ENCODE results near the gene NPB. TPM values are rescaled to one million over a fixed set of nuclear protein-coding genes. Genes with fewer than 3 reads are reported as not detected.

The NPB gene
- total RNA-seq, result 4.7 TPM

GRCh38 chr17:81902023-81902652, at the start of gene NPB:
Gene NPB, plus strand, starts transcription at chr17:81902238. Its CDS starts 40 bp downstream, at chr17:81902278.
- peaks cover 15% of the 10 kb centered on the region for H3K4me1 ChIP-seq
- H3K27me3 ChIP-seq, result no peaks in the 10 kb centered on the region
- TF ChIP-seq CTCF (IDR thresholded peaks at IDR 0.05) (no peak), POLR2A (IDR thresholded peaks at IDR 0.05) (no peak), POLR2AphosphoS5 (IDR thresholded peaks at IDR 0.05; ENCODE audit: insufficient read depth in 1 of 2, low read depth in 1 of 2) (no peak)
- peak within 1 kb of the TSS; percentile 33 to 51 for H3K4me3 ChIP-seq
- H3K9me3 ChIP-seq, result no peaks in the 10 kb centered on the region
- intact Hi-C loops (cut with DNase I), result no loop called here
- no peak within 1 kb of the TSS for H3K27ac ChIP-seq
- peaks cover 0 to 36% of the 10 kb centered on the region in 2 donors for H3K36me3 ChIP-seq
- no peak for DNase-seq (ENCODE audit: extremely low spot score in 2 of 2)

- TF ChIP-seq POLR2A (IDR thresholded peaks at IDR 0.05), result no peak
- peak in 1 of 3 experiments; percentile 9 for TF ChIP-seq CTCF (IDR thresholded peaks at IDR 0.05)
- no peak for TF ChIP-seq POLR2AphosphoS5 (IDR thresholded peaks at IDR 0.05; ENCODE audit: insufficient read depth in 1 of 2, low read depth in 1 of 2)
- no peak for DNase-seq (ENCODE audit: extremely low spot score in 2 of 2)
- intact Hi-C loops (cut with DNase I), result no loop called here
These were observed 46.9 kb upstream of the NPB start for GRCh38 chr17:81854974-81855774.

GRCh38 chr17:81858170-81858966, 43.7 kb upstream of the NPB start:
- H3K27me3 ChIP-seq, result no peaks in the 10 kb centered on the region
- no peak for TF ChIP-seq CTCF (IDR thresholded peaks at IDR 0.05)
- peaks cover 0 to 22% of the 10 kb centered on the region in 2 donors for H3K36me3 ChIP-seq
- no peaks in the 10 kb centered on the region for H3K9me3 ChIP-seq
- H3K4me1 ChIP-seq, result peaks cover 67% of the 10 kb centered on the region
- no peak for DNase-seq (ENCODE audit: extremely low spot score in 2 of 2)
- no peak overlapping the region for H3K27ac ChIP-seq
- intact Hi-C loops (cut with DNase I), result no loop called here
- H3K4me3 ChIP-seq, result peak overlapping the region; percentile 85 to 86

More at GRCh38 chr17:81854974-81855774, 46.9 kb upstream of the NPB start:
- no peaks in the 10 kb centered on the region for H3K27me3 ChIP-seq
- peaks cover 0 to 52% of the 10 kb centered on the region in 2 donors for H3K36me3 ChIP-seq
- peak overlapping the region; percentile 1 for H3K27ac ChIP-seq
- no peak overlapping the region for H3K4me3 ChIP-seq
- peaks cover 46% of the 10 kb centered on the region for H3K4me1 ChIP-seq
- no peaks in the 10 kb centered on the region for H3K9me3 ChIP-seq

GRCh38 chr17:81858967-81859905, 42.8 kb upstream of the NPB start:
- Histone ChIP-seq H3K36me3 (peaks cover 0 to 14% of the 10 kb centered on the region in 2 donors), H3K27ac (peak overlapping the region; percentile 82), H3K4me1 (peaks cover 73% of the 10 kb centered on the region), H3K9me3 (no peaks in the 10 kb centered on the region), H3K4me3 (peak overlapping the region; percentile 85 to 86), H3K27me3 (no peaks in the 10 kb centered on the region)
- TF ChIP-seq POLR2A (IDR thresholded peaks at IDR 0.05), result no peak
- TF ChIP-seq CTCF (IDR thresholded peaks at IDR 0.05), result no peak
- no peak for TF ChIP-seq POLR2AphosphoS5 (IDR thresholded peaks at IDR 0.05; ENCODE audit: insufficient read depth in 1 of 2, low read depth in 1 of 2)
- intact Hi-C loops (cut with DNase I), result no loop called here
- peak in 1 of 2 donors; percentile 87 for DNase-seq (ENCODE audit: extremely low spot score in 2 of 2)

Measured in vagina (tissue), 2 donors.